ENCODE results near the gene CMTM8. TPM values are rescaled to one million over a fixed set of nuclear protein-coding genes. Genes with fewer than 3 reads are reported as not detected.
"Not testable (repeated sequence)": the region's sequence is repeated elsewhere in the genome, so short reads cannot be mapped to it uniquely, and the experiment has no call there.

CMTM8 gene
- total RNA-seq, 2 donors from 2014 or later = 5.8 to 11.6 TPM

DNA sequence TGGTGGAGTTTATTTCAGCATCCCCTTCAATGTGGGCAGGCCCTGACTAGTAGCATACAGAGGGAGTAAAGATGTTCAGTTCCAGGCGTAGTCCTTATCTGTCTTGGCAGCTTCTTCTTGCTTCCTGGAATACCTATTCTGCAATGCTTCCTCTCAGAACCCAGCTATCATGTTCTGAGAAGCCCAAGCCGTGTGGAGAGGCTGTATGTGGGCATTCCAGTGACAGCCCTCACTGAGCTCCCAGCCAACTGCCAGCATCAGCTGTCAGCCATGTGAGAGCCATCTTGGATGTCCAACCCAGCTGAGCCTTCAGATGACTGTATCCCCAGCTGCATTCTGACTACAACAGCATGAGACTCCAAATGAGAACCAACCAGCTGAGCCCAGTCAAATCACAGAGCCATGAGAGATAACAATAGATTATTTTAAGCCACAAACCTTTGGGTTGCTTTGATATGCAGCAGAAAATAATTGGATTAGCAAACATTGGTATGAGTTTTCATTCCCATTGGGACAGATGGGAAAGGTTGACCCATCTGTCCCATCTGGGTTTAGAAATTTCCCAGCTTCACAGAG lies 144.7 kb downstream of the CMTM8 start:
- Histone ChIP-seq H3K36me3 (ENCODE audit: control insufficient read depth, insufficient read depth, low read length) (no peaks in the 10 kb centered on the region), H3K27ac (ENCODE audit: low read depth, low read length) (peak overlapping the region; percentile 22), H3K4me3 (ENCODE audit: low read length) (no peak overlapping the region), H3K27me3 (ENCODE audit: control insufficient read depth, insufficient read depth, low read length, poor library complexity, severe bottlenecking) (peaks cover 7% of the 10 kb centered on the region), H3K9me3 (ENCODE audit: control insufficient read depth, low read length) (no peaks in the 10 kb centered on the region), H3K4me1 (ENCODE audit: control insufficient read depth, insufficient read depth, low read length) (no peaks in the 10 kb centered on the region), H3K9ac (ENCODE audit: extremely low read depth, low read length, poor library complexity, severe bottlenecking) (no peak overlapping the region)
- Mint-ChIP-seq H3K4me1 (peaks cover 7% of the 10 kb centered on the region), H3K4me3 (no peak overlapping the region), H3K36me3 (ENCODE audit: low read depth) (no peaks in the 10 kb centered on the region), H3K27ac (no peak overlapping the region), H3K9me3 (no peaks in the 10 kb centered on the region), H3K27me3 (ENCODE audit: insufficient read depth) (peaks cover 6% of the 10 kb centered on the region)
- DNase-seq = no peak
- TF ChIP-seq, protein P1, sequence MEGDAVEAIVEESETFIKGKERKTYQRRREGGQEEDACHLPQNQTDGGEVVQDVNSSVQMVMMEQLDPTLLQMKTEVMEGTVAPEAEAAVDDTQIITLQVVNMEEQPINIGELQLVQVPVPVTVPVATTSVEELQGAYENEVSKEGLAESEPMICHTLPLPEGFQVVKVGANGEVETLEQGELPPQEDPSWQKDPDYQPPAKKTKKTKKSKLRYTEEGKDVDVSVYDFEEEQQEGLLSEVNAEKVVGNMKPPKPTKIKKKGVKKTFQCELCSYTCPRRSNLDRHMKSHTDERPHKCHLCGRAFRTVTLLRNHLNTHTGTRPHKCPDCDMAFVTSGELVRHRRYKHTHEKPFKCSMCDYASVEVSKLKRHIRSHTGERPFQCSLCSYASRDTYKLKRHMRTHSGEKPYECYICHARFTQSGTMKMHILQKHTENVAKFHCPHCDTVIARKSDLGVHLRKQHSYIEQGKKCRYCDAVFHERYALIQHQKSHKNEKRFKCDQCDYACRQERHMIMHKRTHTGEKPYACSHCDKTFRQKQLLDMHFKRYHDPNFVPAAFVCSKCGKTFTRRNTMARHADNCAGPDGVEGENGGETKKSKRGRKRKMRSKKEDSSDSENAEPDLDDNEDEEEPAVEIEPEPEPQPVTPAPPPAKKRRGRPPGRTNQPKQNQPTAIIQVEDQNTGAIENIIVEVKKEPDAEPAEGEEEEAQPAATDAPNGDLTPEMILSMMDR (conservative IDR thresholded peaks at IDR 0.05) = no peak
- WGBS, 2 experiments (ENCODE audit: insufficient coverage in 1 of 2, insufficient read length in 1 of 2) = 92% methylated on average over 2 of the region's 2 CpGs

DNA sequence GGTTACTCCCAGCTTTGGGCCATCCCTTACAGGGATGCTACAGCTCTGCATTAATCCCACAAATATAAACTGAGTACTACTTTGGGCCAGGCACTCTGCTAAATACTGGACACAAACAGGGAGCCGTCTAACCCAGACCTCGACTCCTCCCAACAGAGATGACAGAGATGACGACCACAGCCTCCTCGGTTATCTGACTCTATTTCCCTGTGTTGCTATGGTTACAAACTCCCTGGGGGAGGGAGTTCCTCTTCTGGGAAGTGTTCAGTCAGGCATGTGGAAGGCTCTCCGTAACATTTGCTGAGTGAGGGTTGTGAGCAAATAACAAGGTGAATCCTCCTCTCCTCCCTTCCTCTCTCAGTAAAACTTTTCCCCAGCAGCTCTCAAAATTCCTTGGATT lies 146.5 kb downstream of the CMTM8 start:
- no peak overlapping the region for H3K27ac Mint-ChIP-seq

DNA sequence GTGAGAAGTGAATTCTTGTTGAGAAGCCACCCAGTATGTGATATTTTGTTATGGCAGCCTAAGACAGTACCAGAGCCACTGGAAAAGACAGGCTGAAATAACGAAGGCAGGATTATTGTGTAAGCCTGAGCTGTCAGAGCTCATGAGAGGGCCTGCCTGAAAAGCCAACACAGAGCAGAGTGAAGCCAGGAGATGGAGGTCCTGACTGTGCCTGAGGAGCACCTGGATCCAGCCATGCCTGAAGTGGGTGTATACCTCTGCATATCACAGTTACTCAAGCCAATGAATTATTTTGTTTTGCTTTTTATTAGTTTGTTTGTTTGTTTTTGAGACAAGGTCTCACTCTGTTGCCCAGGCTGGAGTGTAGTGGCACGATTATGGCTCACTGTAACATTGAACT lies 149.0 kb downstream of the CMTM8 start:
- Histone ChIP-seq H3K9me3 (ENCODE audit: control insufficient read depth, low read length) (no peaks in the 10 kb centered on the region), H3K36me3 (ENCODE audit: control insufficient read depth, insufficient read depth, low read length) (no peaks in the 10 kb centered on the region), H3K9ac (ENCODE audit: extremely low read depth, low read length, poor library complexity, severe bottlenecking) (no peak overlapping the region), H3K4me3 (ENCODE audit: low read length) (no peak overlapping the region), H3K27ac (ENCODE audit: low read depth, low read length) (no peak overlapping the region), H3K4me1 (ENCODE audit: control insufficient read depth, insufficient read depth, low read length) (no peaks in the 10 kb centered on the region), H3K27me3 (ENCODE audit: control insufficient read depth, insufficient read depth, low read length, poor library complexity, severe bottlenecking) (peaks cover 40% of the 10 kb centered on the region)
- Mint-ChIP-seq H3K9me3 (no peaks in the 10 kb centered on the region), H3K36me3 (ENCODE audit: low read depth) (no peaks in the 10 kb centered on the region), H3K27me3 (ENCODE audit: insufficient read depth) (peaks cover 36% of the 10 kb centered on the region), H3K4me1 (peaks cover under 1% of the 10 kb centered on the region), H3K27ac (no peak overlapping the region), H3K4me3 (no peak overlapping the region)
- WGBS, 2 experiments (ENCODE audit: insufficient coverage in 1 of 2, insufficient read length in 1 of 2) = 75 to 89% methylated on average over 1 to 2 of the region's 2 CpGs
- no peak for DNase-seq
- TF ChIP-seq, protein P1 (conservative IDR thresholded peaks at IDR 0.05) = no peak

More for the DNA sequence above, 146.5 kb downstream of the CMTM8 start:
- TF ChIP-seq, protein P1 (conservative IDR thresholded peaks at IDR 0.05) = no peak
- Histone ChIP-seq H3K4me1 (ENCODE audit: control insufficient read depth, insufficient read depth, low read length) (no peaks in the 10 kb centered on the region), H3K36me3 (ENCODE audit: control insufficient read depth, insufficient read depth, low read length) (no peaks in the 10 kb centered on the region), H3K27ac (ENCODE audit: low read depth, low read length) (no peak overlapping the region), H3K9me3 (ENCODE audit: control insufficient read depth, low read length) (no peaks in the 10 kb centered on the region), H3K9ac (ENCODE audit: extremely low read depth, low read length, poor library complexity, severe bottlenecking) (no peak overlapping the region), H3K4me3 (ENCODE audit: low read length) (no peak overlapping the region), H3K27me3 (ENCODE audit: control insufficient read depth, insufficient read depth, low read length, poor library complexity, severe bottlenecking) (peaks cover 24% of the 10 kb centered on the region)
- 77% methylated on average over 5 of the region's 5 CpGs; no CpG with 5 or more reads in 1 of the 2 experiments for WGBS, 2 experiments (ENCODE audit: insufficient coverage in 1 of 2, insufficient read length in 1 of 2)
- Mint-ChIP-seq H3K4me3 (no peak overlapping the region), H3K4me1 (peaks cover 7% of the 10 kb centered on the region), H3K36me3 (ENCODE audit: low read depth) (no peaks in the 10 kb centered on the region), H3K27me3 (ENCODE audit: insufficient read depth) (peaks cover 20% of the 10 kb centered on the region), H3K9me3 (no peaks in the 10 kb centered on the region)
- DNase-seq = no peak

DNA sequence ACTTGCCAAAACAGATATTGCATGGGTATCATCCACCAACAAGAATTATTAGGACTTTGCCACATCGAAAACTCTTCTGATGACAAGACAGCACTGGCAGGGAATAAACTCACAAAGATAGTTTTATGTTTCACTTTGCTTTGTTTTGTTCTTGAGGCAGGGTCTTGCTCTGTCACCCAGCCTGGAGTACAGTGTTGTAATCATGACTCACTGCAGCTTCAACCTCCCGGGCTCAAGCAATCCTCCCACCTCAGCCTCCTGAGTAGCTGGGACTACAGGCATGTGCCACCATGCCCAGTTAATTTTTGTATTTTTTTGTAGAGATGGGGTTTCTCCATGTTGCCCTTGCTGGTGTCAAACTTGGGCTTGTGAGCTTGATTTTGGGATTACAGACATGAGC lies 151.1 kb downstream of the CMTM8 start:
- H3K4me1 ChIP-seq (ENCODE audit: control insufficient read depth, insufficient read depth, low read length); H3K9ac ChIP-seq (ENCODE audit: extremely low read depth, low read length, poor library complexity, severe bottlenecking); H3K27ac ChIP-seq (ENCODE audit: low read depth, low read length); H3K27ac Mint-ChIP-seq; H3K4me3 ChIP-seq (ENCODE audit: low read length); H3K4me3 Mint-ChIP-seq; H3K36me3 ChIP-seq (ENCODE audit: control insufficient read depth, insufficient read depth, low read length); H3K9me3 ChIP-seq (ENCODE audit: control insufficient read depth, low read length); H3K9me3 Mint-ChIP-seq; H3K36me3 Mint-ChIP-seq (ENCODE audit: low read depth); DNase-seq: not testable (repeated sequence)
- peaks cover 13% of the 10 kb centered on the region for H3K4me1 Mint-ChIP-seq
- H3K27me3 ChIP-seq (ENCODE audit: control insufficient read depth, insufficient read depth, low read length, poor library complexity, severe bottlenecking) = peaks cover 47% of the 10 kb centered on the region
- 93 to 100% methylated on average over 1 to 2 of the region's 2 CpGs for WGBS, 2 experiments (ENCODE audit: insufficient coverage in 1 of 2, insufficient read length in 1 of 2)
- peaks cover 46% of the 10 kb centered on the region for H3K27me3 Mint-ChIP-seq (ENCODE audit: insufficient read depth)
